Posterior cingulate gyrus (tissue), 11 donors: ENCODE results near the gene MMP24.

Source experiments
- DNase-seq, 10 donors: peaks; one replicate each; pipeline versions ENCODE4 v3.0.0 to v3.0.0-alpha.2; 2020 to 2021; ENCODE audit warnings: mixed read lengths in 3 of 10
- intact Hi-C: fragments of 100-400 bp; cut with DNase I; formaldehyde crosslinking; loops from one replicate; pipeline ENCODE4 v1.15.1; 2023

Gene MMP24

DNA sequence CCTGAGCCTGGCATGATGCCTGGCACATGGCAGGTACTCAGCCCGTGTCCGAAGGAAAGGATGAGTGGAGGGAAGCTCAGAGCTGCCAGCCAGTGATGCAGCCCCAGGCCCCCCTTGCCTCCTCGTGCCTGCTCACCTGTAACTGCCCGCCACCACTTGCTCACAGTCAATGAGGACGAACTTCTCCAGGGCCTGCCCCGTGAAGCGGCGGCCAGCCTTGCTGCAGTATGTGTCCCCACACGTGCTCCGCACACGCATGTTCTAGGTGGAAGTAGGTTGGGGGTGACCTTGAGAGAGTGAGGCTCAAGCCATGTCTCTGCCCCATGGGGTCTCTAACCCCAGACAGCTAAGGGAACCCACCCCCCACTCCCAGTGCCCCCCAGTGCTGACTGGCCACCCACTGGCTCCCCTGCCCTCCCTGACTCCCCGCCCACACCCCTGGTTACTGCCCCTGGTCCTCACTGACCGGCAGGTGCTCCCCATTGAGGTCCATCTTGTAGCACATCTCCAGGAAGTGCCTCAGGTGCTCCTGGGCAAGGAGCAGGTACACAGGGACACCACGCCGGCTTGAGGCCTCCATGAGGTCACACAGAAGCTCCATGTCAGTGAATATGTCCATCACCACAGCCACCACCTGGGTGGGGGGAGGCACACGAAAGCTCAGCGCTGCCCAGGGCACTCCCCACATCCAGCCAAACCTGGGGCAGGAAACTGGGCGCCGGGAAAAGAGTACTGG, 62.0 kb downstream of the MMP24 start:
- intact Hi-C loops, result no loop called here
- peak in 1 of 10 donors; percentile 54 for DNase-seq

DNA sequence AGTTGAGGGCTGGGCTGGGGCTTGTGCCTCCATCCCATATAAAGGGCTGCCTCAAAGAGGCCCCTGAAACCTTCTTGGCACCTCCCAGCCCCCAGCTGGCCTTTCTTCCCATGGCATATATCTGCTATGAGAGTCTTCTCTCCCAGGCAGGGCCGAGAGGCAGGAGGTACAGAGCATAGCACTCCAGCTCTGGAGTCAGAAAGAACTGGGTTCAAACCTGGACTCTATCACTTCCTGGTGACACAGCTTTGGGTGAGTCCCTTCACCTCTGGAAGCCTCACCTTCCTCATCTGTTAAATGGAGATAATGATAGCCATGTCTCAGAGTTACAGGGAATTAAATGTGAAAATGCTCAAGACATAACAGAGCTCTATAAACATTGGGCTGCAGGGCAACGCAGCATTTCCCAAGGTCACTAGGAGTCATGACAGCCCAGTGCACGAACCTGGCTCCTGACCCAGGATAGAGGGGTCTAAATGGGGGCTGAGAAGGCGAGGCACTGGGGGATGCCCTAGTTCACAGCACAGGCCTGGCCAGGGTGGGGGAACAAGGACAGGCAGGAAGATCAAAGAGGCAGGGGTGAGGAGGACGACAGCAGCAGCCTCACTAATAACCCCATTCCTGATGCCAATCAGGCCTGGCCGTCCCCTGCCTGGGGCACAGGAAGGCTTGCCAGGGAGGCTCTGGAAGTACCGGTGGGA, 63.8 kb downstream of the MMP24 start:
- DNase-seq, result peak in 1 of 10 donors; percentile 28
- intact Hi-C loops, result no loop called here

DNA sequence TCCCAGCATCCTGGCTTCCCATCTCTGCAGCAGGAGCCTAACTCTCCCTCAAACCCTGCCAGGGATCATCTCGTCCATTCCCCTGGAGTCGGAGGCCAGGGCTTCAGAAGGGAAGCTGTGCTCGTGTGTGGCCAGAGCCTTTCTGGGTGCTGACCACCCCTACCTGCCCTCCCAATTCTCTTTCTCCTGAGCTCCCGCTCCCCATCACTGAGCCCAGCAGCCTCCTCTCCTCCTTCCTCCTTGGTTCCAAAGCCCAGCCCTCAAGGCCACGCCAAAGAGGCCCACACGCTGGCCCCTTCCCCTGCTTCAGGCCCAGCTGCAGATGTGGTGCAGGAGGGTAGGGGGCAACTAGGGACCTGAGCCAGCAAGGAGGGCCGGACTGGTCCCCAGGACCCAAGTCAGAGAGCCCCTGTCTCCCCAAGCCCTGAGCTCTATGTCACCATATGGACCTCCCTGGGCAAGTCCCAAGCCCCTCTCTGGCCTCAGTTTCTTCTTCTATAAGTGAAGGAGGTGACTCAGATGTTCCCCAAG, 64.5 kb downstream of the MMP24 start:
- DNase-seq, result peak in 2 of 10 donors; percentile 51 to 65
- intact Hi-C loops, result no loop called here

DNA sequence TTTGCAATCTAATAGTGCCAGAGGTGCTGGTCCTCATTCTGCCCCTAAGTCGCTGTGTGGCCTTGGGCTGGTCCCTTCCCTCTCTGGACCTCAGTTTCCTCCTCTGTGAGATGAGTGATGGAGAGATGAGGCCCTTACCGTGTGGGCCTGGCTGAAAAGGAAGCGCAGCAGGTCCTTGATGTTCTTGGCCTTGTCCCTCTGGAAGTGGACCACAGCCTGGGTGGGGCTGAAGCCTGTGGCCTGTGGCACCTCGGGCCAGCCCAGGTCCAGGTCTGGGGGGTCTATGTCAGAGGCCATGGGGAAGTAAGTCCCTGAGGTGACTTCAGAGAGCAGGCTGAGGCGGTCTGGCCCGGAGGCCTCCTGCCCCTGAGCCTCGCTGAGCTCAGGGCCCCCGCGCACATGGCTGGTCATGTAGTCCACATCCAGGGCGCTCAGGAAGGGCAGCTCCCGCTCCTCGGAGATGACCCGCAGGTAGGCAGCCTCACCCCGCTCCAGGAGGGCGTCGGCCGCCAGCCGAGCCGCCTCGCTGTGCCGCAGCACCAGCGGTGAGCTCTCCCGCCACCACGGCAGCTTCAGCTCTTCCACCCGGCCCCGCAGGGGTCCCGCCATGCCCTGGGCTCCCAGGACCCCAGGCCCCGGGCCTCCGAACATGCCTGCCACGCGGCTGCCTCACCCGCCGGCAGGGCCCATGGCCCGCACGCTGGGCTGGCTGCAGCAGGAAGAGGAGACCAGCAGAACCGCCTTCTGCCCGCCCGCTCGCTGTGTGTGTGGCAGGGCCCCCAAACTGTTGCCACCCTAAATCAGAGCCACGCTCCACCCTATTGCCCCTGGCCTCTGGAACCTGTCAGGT, 65.4 kb downstream of the MMP24 start, which contains the start of gene FAM83C:
Gene FAM83C, minus strand, starts transcription at position 772 of the 850 bp plus-strand sequence. Its CDS starts 121 bp downstream, at position 651.
- DNase-seq, result peak in 2 of 10 donors; percentile 69 to 72
- intact Hi-C loops, result no loop called here

DNA sequence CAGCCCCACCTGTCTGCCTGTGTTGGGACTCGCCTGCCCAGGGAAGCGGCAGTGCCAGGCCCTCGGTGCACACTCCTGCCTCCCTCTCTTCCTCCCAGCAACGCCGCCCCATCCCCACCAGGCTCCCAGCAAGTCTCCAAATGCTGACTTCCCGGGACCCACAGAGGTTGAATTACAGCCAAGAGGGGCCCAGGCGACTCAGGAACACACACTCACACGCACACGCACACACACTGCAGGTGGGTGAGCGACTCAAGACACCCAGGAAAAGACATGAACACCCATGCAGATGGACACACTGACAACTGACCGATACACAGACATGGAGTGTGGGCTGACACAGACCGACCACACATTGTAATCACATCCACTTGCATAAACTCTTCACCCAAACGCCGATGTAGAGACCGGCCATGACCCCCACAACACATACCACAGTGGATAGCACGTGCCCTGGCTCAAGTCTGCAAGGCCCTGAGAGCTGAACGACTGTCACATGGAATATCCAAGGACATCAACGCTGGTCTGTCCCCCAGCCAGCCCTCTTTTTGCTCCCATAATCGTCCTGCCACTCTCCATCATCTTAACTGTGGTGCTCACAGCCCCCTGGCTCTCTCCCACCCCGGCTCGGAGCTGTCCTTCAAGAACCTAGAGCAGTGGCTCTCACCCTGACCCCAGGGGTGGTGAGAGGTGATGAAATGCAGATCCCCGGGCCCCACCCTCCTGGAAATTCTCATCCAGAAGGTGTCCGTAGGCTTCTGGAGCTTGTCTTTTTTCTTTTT, 66.2 kb downstream of the MMP24 start:
- peak in 2 of 10 donors; percentile 55 to 67 for DNase-seq
- intact Hi-C loops, result no loop called here

DNA sequence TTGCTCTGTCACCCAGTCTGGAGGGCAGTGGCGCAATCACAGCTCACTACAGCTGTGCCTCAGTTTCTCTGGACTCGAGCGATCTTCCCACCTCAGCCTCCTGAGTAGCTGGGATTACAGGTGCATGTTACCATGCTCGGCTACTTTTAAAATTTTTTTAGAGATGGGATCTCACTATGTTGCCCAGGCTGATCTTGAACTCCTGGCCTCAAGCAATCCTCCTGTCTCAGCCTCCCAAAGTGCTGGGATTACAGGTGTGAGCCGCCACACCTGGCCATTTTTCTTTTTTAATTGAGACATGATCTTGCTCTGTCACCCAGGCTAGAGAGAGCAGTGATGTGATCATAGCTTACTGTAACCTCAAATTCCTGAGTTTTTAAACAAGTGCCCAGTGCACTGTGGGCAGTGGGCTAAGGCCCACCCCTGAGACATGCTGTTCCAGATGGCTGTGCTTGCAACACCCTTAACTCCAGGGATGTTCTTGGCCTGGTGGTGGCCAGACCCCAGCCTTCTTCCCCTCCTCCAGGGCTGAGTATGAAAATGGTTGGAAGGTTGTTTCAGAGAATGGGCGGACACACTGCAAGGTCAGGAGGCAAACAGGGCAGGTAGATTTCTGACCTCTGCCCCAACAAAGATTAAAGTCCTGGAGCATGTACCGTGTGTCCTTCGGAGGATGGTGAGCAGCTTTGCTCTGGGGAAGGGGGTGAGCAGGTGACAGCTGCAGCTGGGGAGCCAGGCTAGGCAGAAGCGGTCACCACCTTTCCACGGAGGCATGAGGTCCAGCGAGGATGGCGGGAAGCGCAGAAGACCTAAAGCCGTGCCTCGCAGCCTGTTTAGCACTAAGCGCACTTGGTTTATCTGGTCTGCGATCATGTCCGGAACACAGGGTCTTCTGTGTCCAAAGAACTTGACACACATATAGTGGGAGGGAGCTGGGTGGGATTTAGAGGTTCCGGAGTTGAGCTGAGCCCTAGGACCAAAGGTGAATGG, 67.1 kb downstream of the MMP24 start:
- intact Hi-C loops, result no loop called here
- peak in 2 of 10 donors; percentile 14 to 52 for DNase-seq

DNA sequence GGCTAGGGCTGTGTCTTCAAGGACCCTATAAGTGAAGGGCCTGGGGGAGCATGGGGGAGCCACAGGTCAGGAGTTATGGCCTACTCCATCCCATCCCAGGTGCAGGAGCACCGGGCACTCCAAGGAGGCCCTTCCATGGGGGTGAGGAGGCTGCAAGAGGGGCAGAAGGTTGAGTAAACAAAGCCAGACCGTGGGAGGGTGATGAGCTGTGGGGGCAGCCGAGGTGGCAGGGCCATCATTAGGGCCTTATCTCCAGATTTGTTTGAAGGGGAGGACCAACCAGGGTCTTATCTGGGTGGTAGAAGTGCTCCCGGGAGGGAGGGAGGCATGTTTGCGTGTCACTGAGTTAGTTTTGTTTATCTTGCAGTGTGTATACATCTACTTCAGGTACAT, 67.8 kb downstream of the MMP24 start:
- intact Hi-C loops, result no loop called here
- DNase-seq, result peak in 2 of 10 donors; percentile 15 to 46

DNA sequence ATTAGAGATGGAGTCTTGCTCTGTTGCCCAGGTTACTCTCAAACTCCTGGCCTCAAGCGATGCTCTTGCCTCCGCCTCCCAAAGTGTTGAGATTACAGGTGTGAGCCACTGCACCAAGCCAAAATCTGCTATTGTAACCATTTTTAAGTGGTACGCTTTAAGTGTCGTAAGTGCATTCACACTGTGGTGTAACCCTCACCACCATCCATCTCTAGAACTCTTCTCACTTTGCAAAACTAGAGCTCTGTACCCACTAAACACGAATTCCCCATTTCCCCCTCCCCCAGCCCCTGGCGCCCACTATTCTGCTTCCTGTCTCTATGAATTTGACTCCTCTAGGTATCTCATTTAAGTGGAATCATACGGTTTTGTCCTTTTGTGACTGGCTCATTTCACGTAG, 68.6 kb downstream of the MMP24 start:
- DNase-seq, result no peak
- intact Hi-C loops, result no loop called here

DNA sequence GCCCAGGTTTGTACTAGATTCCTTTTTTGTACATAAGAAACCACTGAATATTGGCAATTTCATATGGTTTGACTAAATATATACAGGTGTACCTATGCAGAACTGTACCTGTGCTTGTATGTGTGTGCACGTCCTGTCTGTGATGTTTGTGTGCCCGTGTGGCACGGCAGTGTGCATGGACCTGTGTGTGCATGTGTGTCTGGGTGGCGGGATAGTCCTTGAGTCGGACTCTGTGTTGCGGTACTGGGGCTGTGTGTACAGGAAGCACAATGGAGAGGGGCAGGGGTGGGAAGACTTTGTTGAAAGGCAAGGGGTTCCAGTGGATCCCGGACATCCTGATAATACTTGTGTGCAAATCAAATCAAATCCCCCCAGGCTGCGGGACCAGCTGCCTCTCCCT, 69.2 kb downstream of the MMP24 start:
- intact Hi-C loops, result no loop called here
- DNase-seq, result peak in 2 of 10 donors; percentile 24 to 63

DNA sequence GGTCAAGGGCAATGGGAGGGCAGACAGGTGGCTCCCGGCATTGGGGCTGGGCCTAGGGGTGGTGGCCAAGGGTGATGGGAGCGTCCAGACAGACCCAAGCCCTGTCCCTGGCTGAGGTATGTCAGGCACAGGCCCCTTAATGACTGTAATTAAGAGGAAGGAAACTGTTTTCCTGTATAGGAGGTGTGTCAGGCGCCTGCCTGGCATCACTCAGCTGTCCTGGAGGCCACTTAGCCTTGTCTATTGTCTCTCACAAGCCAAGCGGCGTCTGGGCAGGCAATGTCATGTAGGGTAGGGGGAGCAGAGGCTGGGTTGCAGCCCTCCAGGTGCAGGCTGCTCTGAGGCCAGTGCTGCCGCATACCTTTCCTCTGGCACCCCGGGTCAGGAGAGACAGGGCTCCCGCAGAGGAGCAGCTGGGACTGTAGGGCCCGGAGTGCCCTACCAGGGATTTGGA, 69.6 kb downstream of the MMP24 start:
- intact Hi-C loops, result no loop called here
- DNase-seq, result peak in 2 of 10 donors; percentile 24 to 61

DNA sequence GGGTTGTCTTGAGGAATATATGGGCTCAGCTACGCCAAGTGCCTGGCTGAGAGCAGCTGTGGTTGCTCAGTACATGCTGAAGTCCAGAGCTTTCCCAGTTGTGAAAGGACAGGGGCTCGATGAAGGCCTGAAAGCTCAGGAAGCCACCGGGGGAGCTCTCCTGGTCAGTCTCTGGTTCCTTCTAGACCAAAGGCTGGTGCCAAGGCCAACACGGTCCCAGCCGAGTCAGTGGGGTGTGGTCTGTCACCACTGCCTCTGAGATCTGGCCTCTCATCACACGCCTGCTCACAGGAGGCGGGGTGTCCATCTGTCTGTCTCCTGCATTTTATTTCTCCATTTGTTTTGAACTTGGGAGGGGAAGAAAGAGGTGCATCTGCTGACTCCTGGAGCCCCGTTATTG, 70.7 kb downstream of the MMP24 start:
- intact Hi-C loops, result no loop called here

DNA sequence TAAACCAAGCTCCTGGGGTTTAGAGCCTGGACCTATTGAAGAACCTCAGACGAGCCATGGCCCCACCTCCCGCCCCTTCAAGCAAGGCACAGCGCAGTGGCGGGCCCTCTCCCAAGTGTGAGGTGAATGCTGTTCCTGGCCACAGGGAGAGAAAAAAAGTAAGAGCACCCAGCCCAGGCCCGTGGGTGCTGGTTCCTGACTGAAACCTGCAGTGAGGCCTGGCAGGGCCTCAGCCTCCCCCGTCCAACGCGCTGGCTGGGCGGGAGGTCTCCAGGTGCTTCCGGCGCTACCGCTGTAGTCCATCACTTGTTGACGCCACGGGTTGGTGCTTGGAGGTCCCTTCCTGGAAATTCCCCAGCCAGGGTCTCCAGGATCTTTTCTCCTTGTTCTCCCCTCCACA, 71.2 kb downstream of the MMP24 start:
- intact Hi-C loops, result no loop called here
- DNase-seq, result peak in 1 of 10 donors; percentile 39

More for the DNA sequence above, 70.7 kb downstream of the MMP24 start:
- DNase-seq, result peak in 1 of 10 donors; percentile 63

DNA sequence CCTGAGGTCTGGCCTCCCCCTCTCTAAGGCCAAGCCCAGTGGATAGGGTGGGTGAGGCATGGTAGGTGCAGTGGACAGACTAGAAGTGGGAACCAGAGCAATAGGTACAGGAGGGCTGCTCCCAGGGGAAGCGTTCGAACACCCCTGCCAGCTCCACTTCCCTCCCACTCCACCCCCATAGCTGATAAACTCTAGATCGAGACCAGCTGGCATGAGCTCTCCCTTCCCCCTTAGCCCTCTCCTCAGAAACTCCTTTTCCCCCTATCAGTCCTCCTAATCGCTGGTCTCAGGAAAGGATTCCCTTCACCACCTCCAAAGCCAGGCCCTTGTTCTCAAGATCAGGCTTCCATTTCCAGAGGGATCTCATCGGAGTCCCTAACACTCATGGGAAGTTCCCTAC, 71.8 kb downstream of the MMP24 start:
- DNase-seq, result peak in 1 of 10 donors; percentile 41
- intact Hi-C loops, result no loop called here

DNA sequence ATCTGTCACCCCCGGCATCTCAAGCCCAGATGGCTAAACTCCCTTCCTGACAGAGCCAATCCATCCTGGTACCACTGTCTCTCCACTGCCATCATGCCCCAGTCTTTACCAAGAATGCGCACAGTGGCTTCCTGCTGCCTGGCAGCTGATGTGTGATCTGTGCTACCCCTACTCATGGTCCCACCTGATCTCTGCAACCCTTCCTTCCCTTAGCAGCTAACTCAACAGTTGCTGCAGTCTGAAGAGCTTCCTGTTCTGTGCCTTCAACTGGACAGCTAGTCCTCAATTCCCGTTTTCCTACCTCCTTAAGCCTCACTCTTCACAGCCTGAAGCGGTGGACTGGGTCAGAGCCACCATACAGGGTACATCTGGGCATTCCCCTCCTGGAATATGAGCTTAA, 73.3 kb downstream of the MMP24 start:
- DNase-seq, result peak in 1 of 10 donors; percentile 15
- intact Hi-C loops, result no loop called here

DNA sequence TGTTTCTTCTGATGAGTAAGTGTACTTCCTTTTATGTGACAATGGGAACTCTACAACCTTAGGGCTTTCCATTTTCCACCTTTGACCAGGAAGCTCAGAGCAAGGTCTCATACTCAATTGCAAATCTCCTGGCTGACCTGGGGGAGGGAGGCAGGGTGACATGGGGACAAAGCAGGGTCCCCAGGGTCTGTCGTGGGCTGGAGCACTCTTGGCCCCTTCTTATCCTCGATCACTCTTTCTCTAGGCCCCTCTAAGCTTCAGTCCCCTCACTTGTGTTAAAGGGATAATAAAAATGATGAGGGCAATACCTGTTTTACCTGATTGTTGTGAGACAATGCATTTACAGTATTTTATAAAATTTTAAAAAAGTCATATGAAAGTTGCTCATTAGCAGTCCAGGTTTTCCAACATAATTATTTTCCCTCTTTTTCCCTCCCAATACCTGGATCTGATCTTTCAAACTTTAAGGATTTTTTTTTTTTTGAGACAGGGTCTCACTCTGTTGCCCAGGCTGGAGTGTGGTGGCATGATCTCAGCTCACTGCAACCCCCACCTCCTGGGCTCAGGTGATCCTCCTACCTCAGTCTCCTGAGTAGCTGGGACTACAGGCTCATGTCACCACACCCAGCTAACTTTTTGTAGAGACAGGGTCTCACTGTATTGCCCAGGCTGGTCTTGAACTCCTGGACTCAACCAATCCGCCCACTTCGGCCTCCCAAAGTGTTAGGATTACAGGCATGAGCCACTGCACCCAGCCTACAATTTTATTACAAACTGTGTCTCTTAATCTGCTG, 74.2 kb downstream of the MMP24 start:
- intact Hi-C loops, result no loop called here
- peak in 1 of 10 donors; percentile 9 for DNase-seq

DNA sequence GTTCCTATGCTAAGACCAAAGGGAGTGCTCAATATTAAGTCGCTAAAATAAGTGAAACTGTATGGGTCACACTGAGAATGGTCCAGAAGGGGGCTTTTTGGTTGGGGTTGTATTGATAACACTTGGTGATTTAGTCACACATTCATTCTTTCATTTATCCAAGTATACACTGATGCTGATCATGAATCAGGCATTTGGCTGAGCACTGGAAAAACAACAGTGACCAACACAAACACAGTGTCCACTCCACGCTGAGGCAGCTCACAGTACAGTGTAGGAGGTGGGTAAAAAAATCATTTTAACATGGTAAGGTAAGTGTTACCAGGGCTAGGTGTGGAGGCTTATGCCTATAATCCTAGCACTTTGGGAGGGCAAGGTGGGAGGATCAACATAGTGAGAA, 74.9 kb downstream of the MMP24 start:
- intact Hi-C loops, result no loop called here
- no peak for DNase-seq
